MM.1S (cell line): ENCODE measurements around the gene PTGR1.

ENCODE experiments used
- CTCF ChIP-seq: fragments of 300-600 bp; sonication (generic); IDR thresholded peaks from 2 replicates; pipeline ENCODE4 v1.5.1; 2016; ENCODE audit warnings: antibody characterized with exemption, low read length, mixed read lengths
- EZH2 ChIP-seq: fragments of 300-600 bp; sonication (generic); optimal IDR thresholded peaks from 2 replicates; pipeline ENCODE3; 2017; ENCODE audit warnings: low read depth, mild to moderate bottlenecking, antibody characterized with exemption, low read length, mixed read lengths

DNA sequence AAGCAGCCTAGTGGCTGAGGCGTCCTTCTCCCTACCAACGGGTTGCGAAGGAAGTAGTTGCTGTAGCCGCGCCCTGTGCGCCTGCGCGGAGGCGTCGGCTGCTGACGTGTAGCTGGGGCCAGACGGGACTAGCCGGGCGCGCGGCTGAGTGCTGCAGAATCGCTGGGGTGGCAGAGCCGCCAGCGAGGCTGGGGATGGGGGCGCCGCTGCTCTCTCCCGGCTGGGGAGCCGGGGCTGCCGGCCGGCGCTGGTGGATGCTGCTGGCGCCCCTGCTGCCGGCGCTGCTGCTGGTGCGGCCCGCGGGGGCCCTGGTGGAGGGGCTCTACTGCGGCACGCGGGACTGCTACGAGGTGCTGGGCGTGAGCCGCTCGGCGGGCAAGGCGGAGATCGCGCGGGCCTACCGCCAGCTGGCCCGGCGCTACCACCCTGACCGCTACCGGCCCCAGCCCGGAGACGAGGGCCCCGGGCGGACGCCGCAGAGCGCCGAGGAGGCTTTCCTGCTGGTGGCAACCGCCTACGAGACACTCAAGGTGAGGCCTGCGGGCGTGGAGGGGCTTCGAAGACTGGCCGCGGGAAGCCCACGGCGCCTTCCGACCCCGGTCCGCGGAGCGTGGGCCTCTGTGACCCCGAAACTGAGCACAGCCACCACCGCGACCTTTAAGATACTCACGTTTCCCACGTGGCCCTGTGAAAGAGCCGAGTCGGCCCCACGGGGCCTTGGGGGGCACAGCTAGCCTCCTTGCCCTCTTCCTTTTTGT, 31.9 kb upstream of the PTGR1 start, which contains the start of gene DNAJC25:
- no peak for TF ChIP-seq CTCF
- TF ChIP-seq EZH2 = no peak
